ENCODE measurements around the gene SPATA18.

SPATA18 gene

GRCh38 chr4:52028970-52029369 is 22.1 kb upstream of the SPATA18 start:
- H3K4me1 ChIP-seq (ENCODE audit: control insufficient read depth, insufficient read depth, low read depth, low read length), result no peaks in the 10 kb centered on the region
- WGBS, result no CpG with 5 or more reads among the region's 1 CpG
- H3K4me2 ChIP-seq (ENCODE audit: low read length, poor library complexity, severe bottlenecking), result no peak overlapping the region
- no peaks in the 10 kb centered on the region for H3K27me3 ChIP-seq (ENCODE audit: control insufficient read depth in 1 of 2, insufficient read depth in 1 of 2, low read length in 2 of 2)
- no peak overlapping the region for H3K9ac ChIP-seq (ENCODE audit: low read length)
- no peak overlapping the region for H4K8ac ChIP-seq (ENCODE audit: low read length)
- no peak overlapping the region for H4K91ac ChIP-seq (ENCODE audit: low read length)
- H2BK5ac ChIP-seq (ENCODE audit: low read depth, low read length, poor library complexity, severe bottlenecking), result no peak overlapping the region
- no peak overlapping the region for H2BK12ac ChIP-seq (ENCODE audit: low read length in 2 of 2)
- H3K27ac ChIP-seq (ENCODE audit: low read length, poor library complexity, severe bottlenecking), result no peak overlapping the region
- H3K23ac ChIP-seq (ENCODE audit: low read length in 2 of 2), result no peak overlapping the region
- H2AK5ac ChIP-seq (ENCODE audit: low read length, severe bottlenecking), result no peak overlapping the region
- no peak overlapping the region for H3K14ac ChIP-seq (ENCODE audit: low read length in 2 of 2)
- no peak overlapping the region for H3K4me3 ChIP-seq (ENCODE audit: insufficient read depth in 1 of 2, low read depth in 1 of 2, low read length in 2 of 2)
- H2BK15ac ChIP-seq (ENCODE audit: low read depth, poor library complexity, severe bottlenecking), result no peak overlapping the region
- H3K18ac ChIP-seq (ENCODE audit: low read depth in 1 of 2, low read length in 2 of 2), result no peak overlapping the region
- H3K36me3 ChIP-seq (ENCODE audit: control insufficient read depth in 1 of 2, insufficient read depth in 2 of 2, low read depth in 1 of 2, low read length in 2 of 2), result peaks cover under 1 to 84% of the 10 kb centered on the region in 2 experiments
- peaks cover 14% of the 10 kb centered on the region for H3K79me1 ChIP-seq (replicated peaks; ENCODE audit: low read length, poor library complexity, severe bottlenecking)
- H2BK120ac ChIP-seq (ENCODE audit: low read depth, low read length), result no peak overlapping the region
- no peaks in the 10 kb centered on the region for H3K9me3 ChIP-seq (ENCODE audit: control insufficient read depth, low read length)
- DNase-seq, result peak; percentile 54
- no peak overlapping the region for H2AFZ ChIP-seq (ENCODE audit: low read depth, low read length)
- no peak overlapping the region for H3K4ac ChIP-seq (ENCODE audit: low read depth in 1 of 2, low read length in 2 of 2)

- no peak overlapping the region for H2AFZ ChIP-seq (ENCODE audit: low read depth, low read length)
- H3K18ac ChIP-seq (ENCODE audit: low read depth in 1 of 2, low read length in 2 of 2), result no peak overlapping the region
- H3K79me1 ChIP-seq (replicated peaks; ENCODE audit: low read length, poor library complexity, severe bottlenecking), result peaks cover 12% of the 10 kb centered on the region
- H2BK5ac ChIP-seq (ENCODE audit: low read depth, low read length, poor library complexity, severe bottlenecking), result no peak overlapping the region
- no peak overlapping the region for H2AK5ac ChIP-seq (ENCODE audit: low read length, severe bottlenecking)
- no peak overlapping the region for H3K9ac ChIP-seq (ENCODE audit: low read length)
- no peak overlapping the region for H3K4me3 ChIP-seq (ENCODE audit: insufficient read depth in 1 of 2, low read depth in 1 of 2, low read length in 2 of 2)
- H2BK15ac ChIP-seq (ENCODE audit: low read depth, poor library complexity, severe bottlenecking), result no peak overlapping the region
- H2BK12ac ChIP-seq (ENCODE audit: low read length in 2 of 2), result no peak overlapping the region
- no peaks in the 10 kb centered on the region for H3K4me1 ChIP-seq (ENCODE audit: control insufficient read depth, insufficient read depth, low read depth, low read length)
- H4K8ac ChIP-seq (ENCODE audit: low read length), result no peak overlapping the region
- H3K27me3 ChIP-seq (ENCODE audit: control insufficient read depth in 1 of 2, insufficient read depth in 1 of 2, low read length in 2 of 2), result no peaks in the 10 kb centered on the region
- H2BK120ac ChIP-seq (ENCODE audit: low read depth, low read length), result no peak overlapping the region
- no peak overlapping the region for H4K91ac ChIP-seq (ENCODE audit: low read length)
- no peak overlapping the region for H3K4ac ChIP-seq (ENCODE audit: low read depth in 1 of 2, low read length in 2 of 2)
- H3K4me2 ChIP-seq (ENCODE audit: low read length, poor library complexity, severe bottlenecking), result no peak overlapping the region
- no peak for DNase-seq
- no peak overlapping the region for H3K27ac ChIP-seq (ENCODE audit: low read length, poor library complexity, severe bottlenecking)
- H3K23ac ChIP-seq (ENCODE audit: low read length in 2 of 2), result no peak overlapping the region
- WGBS, result no CpG with 5 or more reads among the region's 1 CpG
- H3K14ac ChIP-seq (ENCODE audit: low read length in 2 of 2), result no peak overlapping the region
- H3K9me3 ChIP-seq (ENCODE audit: control insufficient read depth, low read length), result no peaks in the 10 kb centered on the region
- peaks cover 0 to 72% of the 10 kb centered on the region in 2 experiments for H3K36me3 ChIP-seq (ENCODE audit: control insufficient read depth in 1 of 2, insufficient read depth in 2 of 2, low read depth in 1 of 2, low read length in 2 of 2)
Observed at GRCh38 chr4:52032005-52032404, 19.1 kb upstream of the SPATA18 start.

GRCh38 chr4:52035190-52035589 is 15.9 kb upstream of the SPATA18 start:
- Histone ChIP-seq H3K9ac (ENCODE audit: low read length) (no peak overlapping the region), H3K4me2 (ENCODE audit: low read length, poor library complexity, severe bottlenecking) (no peak overlapping the region), H3K18ac (ENCODE audit: low read depth in 1 of 2, low read length in 2 of 2) (no peak overlapping the region), H3K36me3 (ENCODE audit: control insufficient read depth in 1 of 2, insufficient read depth in 2 of 2, low read depth in 1 of 2, low read length in 2 of 2) (peaks cover 0 to 47% of the 10 kb centered on the region in 2 experiments), H2BK120ac (ENCODE audit: low read depth, low read length) (no peak overlapping the region), H3K27ac (ENCODE audit: low read length, poor library complexity, severe bottlenecking) (no peak overlapping the region), H2BK5ac (ENCODE audit: low read depth, low read length, poor library complexity, severe bottlenecking) (no peak overlapping the region), H3K4me1 (ENCODE audit: control insufficient read depth, insufficient read depth, low read depth, low read length) (peaks cover 3% of the 10 kb centered on the region), H3K27me3 (ENCODE audit: control insufficient read depth in 1 of 2, insufficient read depth in 1 of 2, low read length in 2 of 2) (no peaks in the 10 kb centered on the region), H2BK15ac (ENCODE audit: low read depth, poor library complexity, severe bottlenecking) (no peak overlapping the region), H2BK12ac (ENCODE audit: low read length in 2 of 2) (no peak overlapping the region), H2AK5ac (ENCODE audit: low read length, severe bottlenecking) (no peak overlapping the region), H3K79me1 (replicated peaks; ENCODE audit: low read length, poor library complexity, severe bottlenecking) (peaks cover 12% of the 10 kb centered on the region), H2AFZ (ENCODE audit: low read depth, low read length) (no peak overlapping the region), H3K4ac (ENCODE audit: low read depth in 1 of 2, low read length in 2 of 2) (no peak overlapping the region), H3K4me3 (ENCODE audit: insufficient read depth in 1 of 2, low read depth in 1 of 2, low read length in 2 of 2) (no peak overlapping the region), H4K8ac (ENCODE audit: low read length) (no peak overlapping the region), H3K9me3 (ENCODE audit: control insufficient read depth, low read length) (no peaks in the 10 kb centered on the region), H4K91ac (ENCODE audit: low read length) (no peak overlapping the region), H3K14ac (ENCODE audit: low read length in 2 of 2) (no peak overlapping the region), H3K23ac (ENCODE audit: low read length in 2 of 2) (no peak overlapping the region)
- WGBS, result no CpG with 5 or more reads among the region's 2 CpGs
- no peak for DNase-seq

GRCh38 chr4:52036886-52037530 is 14.1 kb upstream of the SPATA18 start:
- no peak overlapping the region for H3K18ac ChIP-seq (ENCODE audit: low read depth in 1 of 2, low read length in 2 of 2)
- H3K4me2 ChIP-seq (ENCODE audit: low read length, poor library complexity, severe bottlenecking), result no peak overlapping the region
- no peak overlapping the region for H3K27ac ChIP-seq (ENCODE audit: low read length, poor library complexity, severe bottlenecking)
- H3K14ac ChIP-seq (ENCODE audit: low read length in 2 of 2), result no peak overlapping the region
- H3K9me3 ChIP-seq (ENCODE audit: control insufficient read depth, low read length), result no peaks in the 10 kb centered on the region
- no peak overlapping the region for H2AK5ac ChIP-seq (ENCODE audit: low read length, severe bottlenecking)
- no peak overlapping the region for H3K23ac ChIP-seq (ENCODE audit: low read length in 2 of 2)
- peaks cover 6 to 8% of the 10 kb centered on the region in 2 experiments for H3K27me3 ChIP-seq (ENCODE audit: control insufficient read depth in 1 of 2, insufficient read depth in 1 of 2, low read length in 2 of 2)
- H3K36me3 ChIP-seq (ENCODE audit: control insufficient read depth in 1 of 2, insufficient read depth in 2 of 2, low read depth in 1 of 2, low read length in 2 of 2), result peaks cover 0 to 29% of the 10 kb centered on the region in 2 experiments
- peak overlapping the region in 1 of 2 experiments; percentile 89 for H3K4me3 ChIP-seq (ENCODE audit: insufficient read depth in 1 of 2, low read depth in 1 of 2, low read length in 2 of 2)
- no peak overlapping the region for H2BK12ac ChIP-seq (ENCODE audit: low read length in 2 of 2)
- no peak for DNase-seq
- H3K79me1 ChIP-seq (replicated peaks; ENCODE audit: low read length, poor library complexity, severe bottlenecking), result peaks cover 6% of the 10 kb centered on the region
- 92% methylated on average over 4 of the region's 7 CpGs for WGBS
- H2BK120ac ChIP-seq (ENCODE audit: low read depth, low read length), result no peak overlapping the region
- H2AFZ ChIP-seq (ENCODE audit: low read depth, low read length), result no peak overlapping the region
- peak overlapping the region; percentile 89 for H3K9ac ChIP-seq (ENCODE audit: low read length)
- no peak overlapping the region for H2BK5ac ChIP-seq (ENCODE audit: low read depth, low read length, poor library complexity, severe bottlenecking)
- H2BK15ac ChIP-seq (ENCODE audit: low read depth, poor library complexity, severe bottlenecking), result no peak overlapping the region
- peaks cover 3% of the 10 kb centered on the region for H3K4me1 ChIP-seq (ENCODE audit: control insufficient read depth, insufficient read depth, low read depth, low read length)
- no peak overlapping the region for H3K4ac ChIP-seq (ENCODE audit: low read depth in 1 of 2, low read length in 2 of 2)
- no peak overlapping the region for H4K8ac ChIP-seq (ENCODE audit: low read length)
- no peak overlapping the region for H4K91ac ChIP-seq (ENCODE audit: low read length)

Measured in mesenchymal stem cell (in vitro differentiated cells and primary cell).